A673 (cell line): ENCODE results near the gene TTC33.

Experiments used
- EZH2 ChIP-seq: fragments of 200-600 bp; sonication (generic); IDR thresholded peaks from 2 replicates; pipeline ENCODE4 v1.6.1; 2017; ENCODE audit warnings: borderline replicate concordance, low read depth, mild to moderate bottlenecking, mixed read lengths, antibody characterized with exemption, low read length; ENCODE audit not compliant: poor library complexity, severe bottlenecking
- TF ChIP-seq, protein P1 (sequence below): fragments of 300-800, 200-600 bp; sonication (generic); conservative IDR thresholded peaks from 2 replicates; pipeline ENCODE4 v1.5.1; 2017; ENCODE audit warnings: low read depth, mild to moderate bottlenecking, antibody characterized with exemption, low read length, moderate library complexity, mixed read lengths

DNA sequence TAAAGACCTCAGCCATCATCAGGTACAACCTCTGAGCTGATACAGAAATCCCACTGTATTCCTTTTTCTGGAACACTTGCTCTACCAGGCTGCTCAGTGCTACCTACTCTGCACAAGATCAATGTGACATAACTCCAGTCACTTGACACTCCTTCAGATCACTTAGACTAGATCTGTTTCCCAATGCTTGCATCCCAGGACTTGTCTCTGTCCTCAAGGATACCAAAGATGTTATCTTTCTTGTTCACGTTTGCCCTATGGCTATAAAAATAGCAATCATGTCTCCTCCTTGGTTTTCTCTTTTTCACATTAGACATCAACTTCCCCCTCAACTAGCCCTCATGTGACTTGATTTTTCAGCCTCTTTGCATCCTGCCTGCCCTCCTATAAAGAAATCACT is 264.1 kb downstream of the TTC33 start:
- TF ChIP-seq EZH2: no peak
- TF ChIP-seq, protein P1, sequence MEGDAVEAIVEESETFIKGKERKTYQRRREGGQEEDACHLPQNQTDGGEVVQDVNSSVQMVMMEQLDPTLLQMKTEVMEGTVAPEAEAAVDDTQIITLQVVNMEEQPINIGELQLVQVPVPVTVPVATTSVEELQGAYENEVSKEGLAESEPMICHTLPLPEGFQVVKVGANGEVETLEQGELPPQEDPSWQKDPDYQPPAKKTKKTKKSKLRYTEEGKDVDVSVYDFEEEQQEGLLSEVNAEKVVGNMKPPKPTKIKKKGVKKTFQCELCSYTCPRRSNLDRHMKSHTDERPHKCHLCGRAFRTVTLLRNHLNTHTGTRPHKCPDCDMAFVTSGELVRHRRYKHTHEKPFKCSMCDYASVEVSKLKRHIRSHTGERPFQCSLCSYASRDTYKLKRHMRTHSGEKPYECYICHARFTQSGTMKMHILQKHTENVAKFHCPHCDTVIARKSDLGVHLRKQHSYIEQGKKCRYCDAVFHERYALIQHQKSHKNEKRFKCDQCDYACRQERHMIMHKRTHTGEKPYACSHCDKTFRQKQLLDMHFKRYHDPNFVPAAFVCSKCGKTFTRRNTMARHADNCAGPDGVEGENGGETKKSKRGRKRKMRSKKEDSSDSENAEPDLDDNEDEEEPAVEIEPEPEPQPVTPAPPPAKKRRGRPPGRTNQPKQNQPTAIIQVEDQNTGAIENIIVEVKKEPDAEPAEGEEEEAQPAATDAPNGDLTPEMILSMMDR: no peak
